ENCODE results near the gene SAFB.

GRCh38 chr19:5667751-5668271 lies 44.9 kb downstream of the SAFB start:
- no peak for TF ChIP-seq EP300 (IDR thresholded peaks at IDR 0.05)
- no peak for TF ChIP-seq POLR2A (IDR thresholded peaks at IDR 0.05)
- no peak for TF ChIP-seq POLR2AphosphoS5 (IDR thresholded peaks at IDR 0.05)
